Activated naive CD4-positive, alpha-beta T cell treated with Interleukin-2 at 50 U/mL for 16 hours (primary cell): ENCODE data around the gene PCDH17.

Source experiments
- DNase-seq: peaks from one replicate; pipeline ENCODE4 v3.0.0-alpha.2; 2020

PCDH17 gene, protein sequence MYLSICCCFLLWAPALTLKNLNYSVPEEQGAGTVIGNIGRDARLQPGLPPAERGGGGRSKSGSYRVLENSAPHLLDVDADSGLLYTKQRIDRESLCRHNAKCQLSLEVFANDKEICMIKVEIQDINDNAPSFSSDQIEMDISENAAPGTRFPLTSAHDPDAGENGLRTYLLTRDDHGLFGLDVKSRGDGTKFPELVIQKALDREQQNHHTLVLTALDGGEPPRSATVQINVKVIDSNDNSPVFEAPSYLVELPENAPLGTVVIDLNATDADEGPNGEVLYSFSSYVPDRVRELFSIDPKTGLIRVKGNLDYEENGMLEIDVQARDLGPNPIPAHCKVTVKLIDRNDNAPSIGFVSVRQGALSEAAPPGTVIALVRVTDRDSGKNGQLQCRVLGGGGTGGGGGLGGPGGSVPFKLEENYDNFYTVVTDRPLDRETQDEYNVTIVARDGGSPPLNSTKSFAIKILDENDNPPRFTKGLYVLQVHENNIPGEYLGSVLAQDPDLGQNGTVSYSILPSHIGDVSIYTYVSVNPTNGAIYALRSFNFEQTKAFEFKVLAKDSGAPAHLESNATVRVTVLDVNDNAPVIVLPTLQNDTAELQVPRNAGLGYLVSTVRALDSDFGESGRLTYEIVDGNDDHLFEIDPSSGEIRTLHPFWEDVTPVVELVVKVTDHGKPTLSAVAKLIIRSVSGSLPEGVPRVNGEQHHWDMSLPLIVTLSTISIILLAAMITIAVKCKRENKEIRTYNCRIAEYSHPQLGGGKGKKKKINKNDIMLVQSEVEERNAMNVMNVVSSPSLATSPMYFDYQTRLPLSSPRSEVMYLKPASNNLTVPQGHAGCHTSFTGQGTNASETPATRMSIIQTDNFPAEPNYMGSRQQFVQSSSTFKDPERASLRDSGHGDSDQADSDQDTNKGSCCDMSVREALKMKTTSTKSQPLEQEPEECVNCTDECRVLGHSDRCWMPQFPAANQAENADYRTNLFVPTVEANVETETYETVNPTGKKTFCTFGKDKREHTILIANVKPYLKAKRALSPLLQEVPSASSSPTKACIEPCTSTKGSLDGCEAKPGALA (N-terminal part only)

DNA sequence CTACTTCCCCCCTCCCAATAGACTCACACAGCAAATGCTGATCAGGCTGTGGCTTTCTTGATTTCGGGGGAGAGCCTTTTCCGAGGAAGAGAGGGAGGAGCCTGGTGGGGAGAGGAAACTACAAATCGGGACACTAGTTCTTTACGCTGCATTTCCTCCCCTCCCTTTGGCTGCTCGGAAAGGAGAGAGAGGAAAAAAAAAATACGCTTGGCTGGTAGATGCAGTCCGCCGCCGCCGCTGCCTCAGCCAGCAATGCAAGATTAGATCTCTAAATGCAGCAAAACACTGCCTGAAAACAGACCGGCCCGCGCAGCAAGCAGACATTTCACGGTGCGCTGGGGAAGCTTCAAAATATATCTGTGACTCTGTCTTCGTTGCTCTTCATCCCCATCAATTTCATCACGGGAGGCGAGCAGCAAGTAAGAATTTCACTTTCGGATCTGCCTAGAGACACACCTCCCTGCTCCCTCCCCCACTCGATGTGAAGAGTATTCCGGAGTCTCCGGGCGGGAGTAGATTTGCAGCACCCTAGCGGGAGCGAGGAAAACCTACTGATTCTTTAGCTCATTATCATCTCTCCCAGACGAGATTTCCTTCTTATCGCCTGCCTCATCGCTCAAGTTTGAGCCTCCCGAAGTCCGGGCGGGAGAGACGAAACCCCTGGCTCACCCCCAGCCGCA, at the start of gene PCDH17:
TSS of gene PCDH17 (plus strand) at position 149 of the 680 bp plus-strand sequence. CDS start 803 bp downstream, outside the sequence.
- DNase-seq = no peak

DNA sequence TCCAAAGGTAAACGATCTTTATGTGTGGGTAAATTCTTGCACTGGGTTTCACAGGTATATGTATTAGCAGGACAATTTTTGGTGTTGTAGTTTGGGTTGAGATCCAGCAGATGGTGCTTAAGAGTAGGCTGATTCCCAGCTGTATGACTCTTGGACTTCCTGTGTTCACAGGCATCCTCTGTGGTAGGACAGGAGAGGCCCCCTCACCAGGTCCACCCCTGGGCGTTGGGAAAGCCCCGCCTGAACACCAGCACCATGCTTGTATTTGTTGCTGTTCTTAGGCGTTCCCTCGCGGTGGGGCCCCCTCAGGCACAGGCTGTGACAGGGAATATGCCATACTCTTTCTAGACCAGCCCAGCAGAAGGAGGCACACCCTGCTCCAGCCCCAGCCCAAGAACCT, 49.5 kb upstream of the PCDH17 start:
- DNase-seq = no peak

DNA sequence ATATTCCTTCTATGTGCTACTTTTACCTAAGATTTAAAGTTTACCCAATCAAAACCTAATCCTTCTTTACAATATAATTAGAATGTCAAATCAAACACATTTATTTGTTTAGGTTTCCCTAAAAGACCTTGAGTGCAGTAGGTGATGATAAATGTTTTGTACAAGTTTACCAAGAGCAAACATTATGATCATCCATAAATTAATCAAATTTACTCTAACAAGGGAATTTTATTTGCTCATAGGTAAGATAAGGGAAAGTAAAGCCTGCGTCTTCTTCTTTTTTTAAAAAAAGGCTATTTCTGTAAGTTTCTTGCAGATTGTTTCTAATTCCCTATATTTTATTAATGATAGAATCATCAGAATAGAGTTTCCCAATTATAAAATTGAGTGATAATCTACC, 48.0 kb upstream of the PCDH17 start:
- no peak for DNase-seq

DNA sequence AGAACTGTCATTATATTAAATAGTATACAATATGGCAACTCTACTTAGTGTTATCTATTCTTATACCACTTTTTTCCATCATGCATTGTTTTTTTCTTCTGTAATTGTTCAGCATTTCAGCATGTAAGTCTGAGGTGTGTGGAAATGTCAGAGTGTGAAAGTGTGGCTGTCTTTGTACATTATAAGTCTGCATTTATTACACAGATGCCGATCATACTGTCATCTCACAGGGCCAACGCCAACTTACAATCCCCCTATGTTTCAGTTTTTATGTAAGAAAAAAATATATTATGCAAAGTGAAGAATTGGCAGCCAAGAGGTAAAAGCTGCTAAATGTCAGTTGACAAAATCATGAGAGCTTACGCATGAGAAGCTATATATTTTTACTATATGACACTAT, 42.9 kb upstream of the PCDH17 start:
- no peak for DNase-seq

DNA sequence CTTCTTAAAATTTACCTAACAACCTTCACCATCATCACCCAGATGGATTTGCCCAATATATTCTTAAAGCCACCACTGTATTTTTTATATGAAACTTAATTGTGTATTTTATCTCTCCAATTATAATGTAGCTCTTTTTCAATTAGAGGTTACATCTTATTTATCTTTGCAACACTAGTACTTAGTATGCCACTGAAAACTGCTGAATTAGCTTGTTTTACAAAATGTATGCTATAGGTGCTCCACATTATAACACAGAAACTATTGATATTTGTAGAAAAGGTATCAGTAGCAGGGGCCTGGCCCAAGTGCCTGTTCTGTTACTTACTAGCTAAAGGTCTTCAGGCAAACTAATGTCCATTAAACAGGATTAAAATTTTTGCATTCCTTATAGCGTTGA, 35.8 kb upstream of the PCDH17 start:
- no peak for DNase-seq

DNA sequence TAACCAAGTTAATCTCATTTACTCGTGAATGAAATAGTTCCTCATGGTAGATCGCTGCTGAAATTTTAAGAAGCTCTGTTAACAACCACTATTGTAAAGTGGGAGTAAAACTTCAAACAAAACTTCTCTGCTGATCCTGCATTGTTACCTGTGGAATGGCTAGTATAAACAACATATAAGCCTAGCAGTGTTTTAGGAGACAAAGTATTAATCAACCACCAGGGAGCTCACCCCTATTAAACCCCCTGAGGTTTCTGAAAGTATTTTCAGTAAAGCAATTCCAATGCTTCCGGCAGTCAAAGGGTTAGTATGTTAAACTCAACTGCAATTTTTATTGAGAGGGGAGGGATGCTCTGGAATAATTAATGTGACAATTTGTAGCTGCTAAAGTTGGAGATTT, 30.0 kb upstream of the PCDH17 start:
- DNase-seq = no peak

DNA sequence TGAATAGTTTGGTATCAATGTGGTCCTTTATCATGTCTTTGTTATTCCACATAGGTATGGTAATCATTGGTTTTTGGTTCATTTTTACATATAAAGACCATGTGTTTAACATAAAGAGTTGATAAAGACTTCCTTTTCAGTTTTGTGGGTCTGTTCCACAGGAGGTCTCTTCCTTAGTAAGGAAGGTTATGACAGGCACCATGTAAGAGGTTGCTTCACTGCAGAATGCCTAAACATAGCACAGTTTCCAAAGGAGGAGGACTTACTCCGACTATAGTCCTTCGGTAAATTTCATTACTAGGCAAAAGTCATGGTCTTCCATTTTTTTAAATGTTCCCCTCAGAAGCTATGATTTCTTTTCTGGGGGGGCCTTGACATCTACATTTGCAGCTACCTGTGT, 27.1 kb upstream of the PCDH17 start:
- DNase-seq = no peak

DNA sequence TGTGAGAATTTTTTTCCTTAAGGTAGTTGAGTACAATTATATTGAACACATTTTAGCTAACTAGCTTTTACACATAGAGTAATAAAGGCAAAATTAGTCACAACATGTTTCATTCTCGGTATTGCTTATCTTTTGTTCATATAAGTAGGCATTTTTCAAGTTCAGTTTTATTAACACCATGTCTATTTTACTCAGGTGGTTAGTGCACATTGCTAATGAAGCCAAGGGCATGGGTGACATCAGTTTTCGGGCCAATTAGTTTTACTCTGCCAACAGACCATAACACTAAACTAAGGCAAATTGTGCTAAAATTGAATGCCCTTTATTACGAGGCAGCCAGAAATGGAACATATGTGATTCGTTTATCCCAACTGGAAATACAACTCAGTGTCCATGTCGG, 19.6 kb upstream of the PCDH17 start:
- no peak for DNase-seq

DNA sequence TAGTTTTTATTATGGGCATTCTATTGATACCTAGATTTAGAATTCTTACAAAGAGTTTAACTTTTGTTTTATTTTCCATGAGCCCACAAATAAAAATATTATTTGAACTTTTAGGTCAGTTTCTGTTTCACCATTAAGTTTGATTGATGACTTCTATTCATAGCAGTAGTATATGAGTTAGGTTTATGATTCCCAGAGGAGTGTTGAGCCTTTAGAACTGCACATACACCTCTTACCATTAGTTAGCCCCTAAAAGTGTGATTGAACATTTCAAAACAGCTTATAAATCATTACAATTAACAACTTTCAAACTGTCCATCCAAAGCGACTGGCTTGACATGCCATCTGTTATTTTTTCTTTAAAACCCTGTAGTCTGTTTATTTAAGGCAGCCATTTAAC, 19.0 kb upstream of the PCDH17 start:
- no peak for DNase-seq

DNA sequence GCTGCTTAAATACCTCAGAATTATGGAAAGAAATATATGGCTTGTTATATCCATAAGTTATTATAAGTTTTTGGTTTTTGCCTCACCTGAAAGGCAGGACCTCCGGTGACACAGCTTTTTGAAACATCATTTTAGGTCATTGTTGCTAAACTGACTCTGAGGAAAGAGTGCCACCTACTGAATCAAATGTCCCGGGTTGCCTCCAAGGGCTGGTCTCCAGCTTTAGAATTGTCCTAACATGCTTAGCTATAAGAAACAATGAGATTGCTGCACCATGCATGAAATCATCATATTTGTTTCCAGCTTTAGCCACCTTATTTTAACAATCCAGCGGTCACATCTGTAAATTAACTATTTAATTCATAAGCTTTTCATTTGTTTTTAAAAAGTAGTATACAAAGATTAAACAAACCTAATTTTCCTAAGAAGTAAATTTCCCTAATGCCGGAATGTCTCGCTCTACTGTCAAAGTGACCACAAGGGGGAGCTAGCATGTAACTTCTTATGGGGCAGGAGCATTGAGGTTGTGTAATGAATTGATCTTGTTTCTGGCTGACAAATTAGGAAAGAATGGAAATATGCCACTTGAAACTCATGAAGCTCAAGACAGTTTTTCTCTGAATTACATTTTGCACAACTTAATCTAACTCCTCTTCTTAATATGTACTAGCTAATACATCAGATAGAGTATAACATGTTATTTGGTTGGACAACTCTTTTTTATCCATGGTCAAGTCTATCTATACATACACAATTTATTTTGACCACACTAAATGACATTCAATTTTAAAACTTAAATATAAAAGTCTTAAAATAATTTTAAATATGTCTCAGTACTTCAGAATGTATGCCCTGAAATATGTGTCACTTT, 6.7 kb upstream of the PCDH17 start:
- no peak for DNase-seq

DNA sequence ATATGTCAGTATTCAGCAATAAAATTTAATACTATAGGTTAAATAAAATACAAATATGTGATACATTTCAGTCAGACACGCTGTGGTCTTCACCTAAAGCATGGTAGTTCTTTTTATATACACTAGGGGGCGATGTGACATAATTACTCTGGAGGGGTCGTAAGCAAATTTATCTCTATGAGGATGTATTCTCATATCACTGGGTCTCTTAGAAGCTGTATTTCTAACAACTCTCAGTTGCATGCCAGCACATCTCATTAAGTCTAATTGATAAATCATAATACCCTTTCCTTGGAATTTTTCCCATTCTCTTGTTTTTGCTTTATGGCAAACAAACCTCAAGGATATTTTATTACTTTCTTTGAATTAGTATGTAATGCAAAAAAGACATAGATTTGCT, 3.9 kb upstream of the PCDH17 start:
- no peak for DNase-seq

DNA sequence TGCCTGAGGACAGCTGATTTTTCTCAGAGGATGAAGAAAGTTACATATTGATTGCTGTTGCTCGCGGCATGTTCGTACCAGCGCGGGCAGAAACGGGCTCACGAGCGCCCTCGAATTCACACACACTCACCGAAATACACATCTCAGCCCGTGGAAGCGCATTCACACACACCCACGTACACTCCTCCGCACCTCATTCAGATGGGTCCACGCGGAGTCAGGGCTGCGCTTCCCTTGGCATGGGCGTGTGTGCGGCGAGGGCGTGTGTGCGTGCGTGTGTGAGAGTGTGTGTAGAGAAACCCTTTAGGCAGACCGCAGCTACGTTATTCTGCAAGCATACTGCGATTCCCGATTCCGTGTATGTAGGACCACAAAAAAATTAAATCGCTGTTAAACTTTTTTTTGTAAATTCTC, 2.1 kb upstream of the PCDH17 start:
- no peak for DNase-seq

DNA sequence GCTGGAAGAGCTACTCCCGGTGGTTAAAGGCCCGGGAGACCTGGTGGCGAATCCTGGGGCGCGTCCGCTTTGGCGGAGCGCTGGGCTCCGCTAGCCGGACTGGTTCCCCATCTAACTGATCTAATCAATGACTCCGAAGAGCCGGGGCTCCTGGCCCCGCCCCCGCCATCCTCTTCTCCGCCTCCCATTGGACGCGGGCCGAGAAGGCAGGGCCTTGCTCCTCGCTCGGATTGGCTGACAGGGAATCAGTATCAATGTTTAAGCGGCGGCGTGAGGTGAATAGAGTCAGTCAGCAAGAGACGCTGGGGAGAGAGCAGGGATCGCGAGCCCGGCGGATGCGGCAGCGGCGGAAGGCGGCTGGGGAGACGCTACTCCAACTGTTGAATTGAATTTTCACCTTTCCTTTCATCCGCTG, 1.7 kb upstream of the PCDH17 start:
- DNase-seq = peak; percentile 42

DNA sequence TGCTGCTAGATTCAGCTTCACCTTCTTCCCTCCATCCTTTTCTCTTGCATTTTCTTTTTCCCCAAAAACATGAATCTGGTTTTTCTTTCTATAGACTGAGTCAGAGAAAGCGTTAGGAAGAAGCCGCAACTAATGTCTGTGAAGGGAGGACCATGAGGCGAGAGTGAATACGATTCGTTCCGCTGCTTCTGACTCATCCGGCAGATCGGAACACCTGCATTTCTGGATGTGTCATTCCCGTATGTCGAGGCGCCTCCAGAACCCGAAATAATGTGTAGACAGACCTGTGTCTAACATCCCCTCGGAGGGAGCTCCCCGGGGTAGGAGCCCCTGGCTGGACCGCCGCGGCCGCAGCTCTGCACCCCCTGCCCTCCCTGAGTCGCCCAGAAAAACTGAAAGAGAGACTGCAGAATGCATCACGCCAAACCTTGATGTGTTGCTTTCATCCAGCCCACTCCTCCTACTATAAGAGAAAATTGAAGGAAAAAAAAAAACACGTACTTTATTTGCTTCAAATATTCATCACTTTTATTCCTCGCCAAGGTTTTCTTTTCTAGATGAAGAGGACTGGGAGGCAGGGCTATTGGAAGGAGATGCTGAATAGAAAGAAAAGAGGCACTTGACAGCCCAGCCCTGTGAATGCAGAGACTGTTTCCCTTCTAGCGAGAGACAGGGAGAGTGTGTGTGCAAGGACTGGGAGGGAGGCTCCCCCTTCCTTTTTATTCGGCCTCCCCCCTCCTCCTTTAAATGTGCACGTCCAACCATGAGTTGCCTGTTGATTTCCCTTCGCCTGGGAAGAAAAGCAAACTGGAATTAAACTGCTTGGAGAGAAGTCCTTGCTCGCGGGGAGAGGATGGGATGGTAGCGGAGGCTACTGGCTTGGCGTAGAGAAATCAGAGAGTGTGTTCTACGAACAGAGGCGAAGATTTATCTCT, 616 bp upstream of the PCDH17 start:
- no peak for DNase-seq

DNA sequence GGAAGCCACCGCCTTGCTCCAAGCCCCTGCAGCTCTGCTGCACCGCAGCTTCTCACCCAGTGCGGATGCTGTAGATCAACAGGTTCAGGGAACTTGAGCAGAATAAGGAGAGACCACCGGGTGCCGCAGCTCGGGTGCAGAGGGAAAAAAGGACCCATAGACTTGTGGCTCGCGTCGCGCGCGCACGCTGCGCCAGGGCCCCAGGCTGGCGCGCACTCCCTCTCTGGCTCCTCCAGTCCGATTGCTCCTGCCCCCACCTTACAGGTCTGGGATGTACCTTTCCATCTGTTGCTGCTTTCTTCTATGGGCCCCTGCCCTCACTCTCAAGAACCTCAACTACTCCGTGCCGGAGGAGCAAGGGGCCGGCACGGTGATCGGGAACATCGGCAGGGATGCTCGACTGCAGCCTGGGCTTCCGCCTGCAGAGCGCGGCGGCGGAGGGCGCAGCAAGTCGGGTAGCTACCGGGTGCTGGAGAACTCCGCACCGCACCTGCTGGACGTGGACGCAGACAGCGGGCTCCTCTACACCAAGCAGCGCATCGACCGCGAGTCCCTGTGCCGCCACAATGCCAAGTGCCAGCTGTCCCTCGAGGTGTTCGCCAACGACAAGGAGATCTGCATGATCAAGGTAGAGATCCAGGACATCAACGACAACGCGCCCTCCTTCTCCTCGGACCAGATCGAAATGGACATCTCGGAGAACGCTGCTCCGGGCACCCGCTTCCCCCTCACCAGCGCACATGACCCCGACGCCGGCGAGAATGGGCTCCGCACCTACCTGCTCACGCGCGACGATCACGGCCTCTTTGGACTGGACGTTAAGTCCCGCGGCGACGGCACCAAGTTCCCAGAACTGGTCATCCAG, 964 bp downstream of the PCDH17 start:
- no peak for DNase-seq

DNA sequence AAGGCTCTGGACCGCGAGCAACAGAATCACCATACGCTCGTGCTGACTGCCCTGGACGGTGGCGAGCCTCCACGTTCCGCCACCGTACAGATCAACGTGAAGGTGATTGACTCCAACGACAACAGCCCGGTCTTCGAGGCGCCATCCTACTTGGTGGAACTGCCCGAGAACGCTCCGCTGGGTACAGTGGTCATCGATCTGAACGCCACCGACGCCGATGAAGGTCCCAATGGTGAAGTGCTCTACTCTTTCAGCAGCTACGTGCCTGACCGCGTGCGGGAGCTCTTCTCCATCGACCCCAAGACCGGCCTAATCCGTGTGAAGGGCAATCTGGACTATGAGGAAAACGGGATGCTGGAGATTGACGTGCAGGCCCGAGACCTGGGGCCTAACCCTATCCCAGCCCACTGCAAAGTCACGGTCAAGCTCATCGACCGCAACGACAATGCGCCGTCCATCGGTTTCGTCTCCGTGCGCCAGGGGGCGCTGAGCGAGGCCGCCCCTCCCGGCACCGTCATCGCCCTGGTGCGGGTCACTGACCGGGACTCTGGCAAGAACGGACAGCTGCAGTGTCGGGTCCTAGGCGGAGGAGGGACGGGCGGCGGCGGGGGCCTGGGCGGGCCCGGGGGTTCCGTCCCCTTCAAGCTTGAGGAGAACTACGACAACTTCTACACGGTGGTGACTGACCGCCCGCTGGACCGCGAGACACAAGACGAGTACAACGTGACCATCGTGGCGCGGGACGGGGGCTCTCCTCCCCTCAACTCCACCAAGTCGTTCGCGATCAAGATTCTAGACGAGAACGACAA, 1.8 kb downstream of the PCDH17 start:
- DNase-seq = no peak

DNA sequence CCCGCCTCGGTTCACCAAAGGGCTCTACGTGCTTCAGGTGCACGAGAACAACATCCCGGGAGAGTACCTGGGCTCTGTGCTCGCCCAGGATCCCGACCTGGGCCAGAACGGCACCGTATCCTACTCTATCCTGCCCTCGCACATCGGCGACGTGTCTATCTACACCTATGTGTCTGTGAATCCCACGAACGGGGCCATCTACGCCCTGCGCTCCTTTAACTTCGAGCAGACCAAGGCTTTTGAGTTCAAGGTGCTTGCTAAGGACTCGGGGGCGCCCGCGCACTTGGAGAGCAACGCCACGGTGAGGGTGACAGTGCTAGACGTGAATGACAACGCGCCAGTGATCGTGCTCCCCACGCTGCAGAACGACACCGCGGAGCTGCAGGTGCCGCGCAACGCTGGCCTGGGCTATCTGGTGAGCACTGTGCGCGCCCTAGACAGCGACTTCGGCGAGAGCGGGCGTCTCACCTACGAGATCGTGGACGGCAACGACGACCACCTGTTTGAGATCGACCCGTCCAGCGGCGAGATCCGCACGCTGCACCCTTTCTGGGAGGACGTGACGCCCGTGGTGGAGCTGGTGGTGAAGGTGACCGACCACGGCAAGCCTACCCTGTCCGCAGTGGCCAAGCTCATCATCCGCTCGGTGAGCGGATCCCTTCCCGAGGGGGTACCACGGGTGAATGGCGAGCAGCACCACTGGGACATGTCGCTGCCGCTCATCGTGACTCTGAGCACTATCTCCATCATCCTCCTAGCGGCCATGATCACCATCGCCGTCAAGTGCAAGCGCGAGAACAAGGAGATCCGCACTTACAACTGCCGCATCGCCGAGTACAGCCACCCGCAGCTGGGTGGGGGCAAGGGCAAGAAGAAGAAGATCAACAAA, 2.6 kb downstream of the PCDH17 start:
- no peak for DNase-seq

DNA sequence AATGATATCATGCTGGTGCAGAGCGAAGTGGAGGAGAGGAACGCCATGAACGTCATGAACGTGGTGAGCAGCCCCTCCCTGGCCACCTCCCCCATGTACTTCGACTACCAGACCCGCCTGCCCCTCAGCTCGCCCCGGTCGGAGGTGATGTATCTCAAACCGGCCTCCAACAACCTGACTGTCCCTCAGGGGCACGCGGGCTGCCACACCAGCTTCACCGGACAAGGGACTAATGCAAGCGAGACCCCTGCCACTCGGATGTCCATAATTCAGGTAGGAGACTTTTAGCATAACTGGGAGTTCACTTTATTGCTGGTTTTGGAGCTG, 3.3 kb downstream of the PCDH17 start:
- DNase-seq = no peak
